Neutrophil (primary cell): ENCODE data around the gene TRDMT1.

Source experiments
- H3K27ac ChIP-seq: fragments of 200-600 bp; sonication (generic); 2 replicates; pipeline ENCODE4 v1.5.1; 2016; ENCODE audit warnings: mild to moderate bottlenecking, moderate library complexity
- H3K27me3 ChIP-seq: fragments of 200-600 bp; sonication (generic); 2 replicates; pipeline ENCODE4 v1.6.0; 2016; ENCODE audit warnings: mild to moderate bottlenecking
- H3K36me3 ChIP-seq: fragments of 200-600 bp; sonication (generic); 2 replicates; pipeline ENCODE4 v1.5.1; 2017
- H3K4me1 ChIP-seq, 2 experiments: fragments of 200-600 bp in 1 of 2; sonication (generic) in 1 of 2; 1 replicate in 1 of 2; 2 replicates in 1 of 2; pipeline versions ENCODE4 v1.5.1 to v1.6.1; 2013 to 2016; ENCODE audit warnings: low read depth in 1 of 2, low read length in 1 of 2, mild to moderate bottlenecking in 1 of 2, moderate library complexity in 1 of 2; ENCODE audit not compliant: control insufficient read depth in 1 of 2, insufficient read depth in 1 of 2
- H3K4me3 ChIP-seq, 2 experiments: fragments of 200-600 bp in 1 of 2; sonication (generic) in 1 of 2; 1 replicate in 1 of 2; 2 replicates in 1 of 2; pipeline ENCODE4 v1.5.1; 2013 to 2016; ENCODE audit warnings: low read depth in 1 of 2, low read length in 1 of 2, mild to moderate bottlenecking in 1 of 2, moderate library complexity in 1 of 2
- H3K9me3 ChIP-seq: fragments of 200-600 bp; sonication (generic); 2 replicates; pipeline ENCODE4 v1.5.1; 2016
- TF ChIP-seq, protein P1 (sequence below): fragments of 200-600 bp; sonication (generic); IDR thresholded peaks from 2 replicates; pipeline ENCODE4 v1.5.1; 2016; ENCODE audit warnings: antibody characterized with exemption

The TRDMT1 gene

DNA sequence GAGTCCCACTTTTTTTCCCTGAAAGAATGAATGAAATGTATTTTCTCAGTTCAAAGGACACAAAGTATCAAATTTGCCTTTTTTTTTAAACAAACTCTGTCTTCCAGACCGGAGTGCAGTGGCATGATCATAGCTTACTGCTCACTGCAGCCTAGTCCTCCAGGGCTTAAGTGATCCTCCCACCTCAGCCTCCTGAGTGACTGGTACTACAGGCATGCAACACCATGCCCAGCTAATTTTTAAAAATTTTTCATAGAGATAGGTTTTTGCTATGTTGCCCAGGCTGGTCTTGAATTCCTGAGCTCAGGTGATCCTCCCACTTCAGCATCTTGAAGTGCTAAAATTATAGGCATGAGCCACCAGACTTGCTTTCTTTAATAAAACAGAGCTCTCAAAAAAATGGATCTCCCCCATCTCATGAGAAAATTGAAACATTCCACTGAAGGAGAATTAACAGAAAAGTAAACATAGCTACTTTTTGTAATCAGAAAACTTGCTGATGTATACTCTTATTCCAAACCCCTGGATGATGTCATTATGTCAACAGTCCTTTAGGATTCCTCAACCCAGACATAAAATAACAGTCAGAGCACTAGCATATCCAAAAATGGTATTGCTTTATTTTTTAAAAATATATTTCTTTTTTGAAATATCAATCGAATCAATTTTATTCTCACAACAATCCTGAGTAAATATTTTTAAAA is 12.3 kb upstream of the TRDMT1 start:
- TF ChIP-seq, protein P1, sequence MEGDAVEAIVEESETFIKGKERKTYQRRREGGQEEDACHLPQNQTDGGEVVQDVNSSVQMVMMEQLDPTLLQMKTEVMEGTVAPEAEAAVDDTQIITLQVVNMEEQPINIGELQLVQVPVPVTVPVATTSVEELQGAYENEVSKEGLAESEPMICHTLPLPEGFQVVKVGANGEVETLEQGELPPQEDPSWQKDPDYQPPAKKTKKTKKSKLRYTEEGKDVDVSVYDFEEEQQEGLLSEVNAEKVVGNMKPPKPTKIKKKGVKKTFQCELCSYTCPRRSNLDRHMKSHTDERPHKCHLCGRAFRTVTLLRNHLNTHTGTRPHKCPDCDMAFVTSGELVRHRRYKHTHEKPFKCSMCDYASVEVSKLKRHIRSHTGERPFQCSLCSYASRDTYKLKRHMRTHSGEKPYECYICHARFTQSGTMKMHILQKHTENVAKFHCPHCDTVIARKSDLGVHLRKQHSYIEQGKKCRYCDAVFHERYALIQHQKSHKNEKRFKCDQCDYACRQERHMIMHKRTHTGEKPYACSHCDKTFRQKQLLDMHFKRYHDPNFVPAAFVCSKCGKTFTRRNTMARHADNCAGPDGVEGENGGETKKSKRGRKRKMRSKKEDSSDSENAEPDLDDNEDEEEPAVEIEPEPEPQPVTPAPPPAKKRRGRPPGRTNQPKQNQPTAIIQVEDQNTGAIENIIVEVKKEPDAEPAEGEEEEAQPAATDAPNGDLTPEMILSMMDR: no peak
- Histone ChIP-seq H3K9me3 (no peaks in the 10 kb centered on the region), H3K27ac (peak overlapping the region; percentile 93), H3K4me3 (peak overlapping the region in 1 of 2 experiments; percentile 50), H3K27me3 (no peaks in the 10 kb centered on the region), H3K36me3 (no peaks in the 10 kb centered on the region), H3K4me1 (peaks cover 68 to 69% of the 10 kb centered on the region in 2 experiments)

DNA sequence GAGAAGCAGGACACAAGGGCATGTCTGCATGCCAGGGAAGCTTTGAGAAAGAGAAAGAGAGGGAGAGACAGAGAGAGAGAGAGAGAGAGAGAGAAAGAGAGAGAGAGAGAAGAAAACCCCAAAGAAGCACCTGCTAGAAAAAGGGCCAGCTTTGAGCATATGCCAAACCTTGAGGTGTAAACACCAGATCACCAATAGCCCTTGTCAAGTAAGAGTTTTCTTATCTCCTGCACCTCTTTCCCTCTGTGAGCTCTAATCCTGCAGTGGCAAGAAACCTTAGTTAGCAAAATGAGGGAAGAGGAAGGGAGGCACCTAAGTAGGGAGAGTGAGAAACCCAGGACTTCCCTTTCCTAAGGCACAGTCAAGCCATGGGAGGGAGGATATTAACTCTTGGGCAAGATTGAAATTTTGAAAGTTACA is 11.3 kb upstream of the TRDMT1 start:
- TF ChIP-seq, protein P1: no peak
- H3K9me3 ChIP-seq: no peaks in the 10 kb centered on the region
- peak overlapping the region; percentile 93 for H3K27ac ChIP-seq
- peaks cover 65 to 68% of the 10 kb centered on the region in 2 experiments for H3K4me1 ChIP-seq
- no peaks in the 10 kb centered on the region for H3K27me3 ChIP-seq
- no peaks in the 10 kb centered on the region for H3K36me3 ChIP-seq
- H3K4me3 ChIP-seq: peak overlapping the region; percentile 26 to 28

DNA sequence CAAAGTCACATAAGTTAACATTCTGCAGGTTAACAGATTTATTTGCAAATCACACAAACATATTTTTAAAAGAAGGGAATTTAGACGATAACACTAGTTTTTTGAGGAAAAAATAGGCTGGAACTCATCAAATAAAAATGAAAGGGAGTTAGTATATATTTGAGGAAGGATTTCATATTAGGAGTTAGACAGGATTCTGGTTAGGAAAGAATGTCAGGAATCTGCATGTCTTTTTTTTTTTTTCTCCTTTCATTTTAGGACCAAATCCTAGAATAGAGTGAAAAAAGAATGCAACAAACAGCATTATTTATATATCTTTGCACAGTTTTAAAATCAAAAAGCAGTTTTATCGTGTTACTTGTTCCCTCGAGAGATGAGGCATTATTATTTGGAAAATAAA is 8.9 kb upstream of the TRDMT1 start:
- TF ChIP-seq, protein P1: no peak
- H3K4me3 ChIP-seq: no peak overlapping the region
- no peak overlapping the region for H3K27ac ChIP-seq
- no peaks in the 10 kb centered on the region for H3K9me3 ChIP-seq
- H3K36me3 ChIP-seq: no peaks in the 10 kb centered on the region
- peaks cover 47 to 48% of the 10 kb centered on the region in 2 experiments for H3K4me1 ChIP-seq
- H3K27me3 ChIP-seq: no peaks in the 10 kb centered on the region

DNA sequence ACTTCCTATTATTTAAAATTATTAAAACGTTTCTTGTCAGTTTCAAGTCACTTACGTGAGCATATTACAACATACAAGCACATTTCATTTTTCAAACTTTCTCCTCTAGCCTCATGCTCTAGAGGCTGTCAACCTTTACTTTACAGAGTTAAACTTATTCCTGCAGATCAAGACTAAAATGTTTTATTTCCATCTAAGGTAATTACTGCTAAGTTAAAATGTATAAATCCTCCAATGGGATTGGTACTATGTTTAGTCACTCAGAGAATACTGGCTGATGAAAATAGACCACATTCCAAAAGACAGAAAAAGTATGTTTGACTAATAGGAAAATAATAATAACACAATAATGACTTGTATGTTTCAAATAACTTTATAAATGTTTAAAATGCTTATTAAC is 8.4 kb upstream of the TRDMT1 start:
- H3K4me1 ChIP-seq: peaks cover 42 to 43% of the 10 kb centered on the region in 2 experiments
- H3K27ac ChIP-seq: no peak overlapping the region
- H3K9me3 ChIP-seq: no peaks in the 10 kb centered on the region
- no peak overlapping the region for H3K4me3 ChIP-seq
- TF ChIP-seq, protein P1: no peak
- H3K36me3 ChIP-seq: no peaks in the 10 kb centered on the region
- no peaks in the 10 kb centered on the region for H3K27me3 ChIP-seq

DNA sequence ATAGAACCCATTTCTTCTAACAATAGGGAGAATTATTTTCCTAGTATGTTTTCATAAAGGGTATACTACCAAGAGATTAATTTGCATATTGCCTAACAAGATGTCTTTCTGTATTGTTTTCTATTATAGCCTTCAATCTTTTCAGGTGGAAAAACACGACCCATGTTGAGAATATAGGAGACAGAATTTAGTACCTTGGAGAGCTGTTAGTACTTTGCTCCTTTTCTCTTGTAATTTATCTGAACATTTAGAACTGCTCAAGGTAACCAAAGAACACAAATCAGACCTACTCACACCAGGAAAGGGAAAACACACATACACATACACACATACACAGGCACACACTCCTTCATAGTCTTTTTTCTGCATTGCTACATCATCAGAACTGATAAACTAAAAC is 7.8 kb upstream of the TRDMT1 start:
- TF ChIP-seq, protein P1: no peak
- no peaks in the 10 kb centered on the region for H3K36me3 ChIP-seq
- peaks cover 37 to 38% of the 10 kb centered on the region in 2 experiments for H3K4me1 ChIP-seq
- no peaks in the 10 kb centered on the region for H3K9me3 ChIP-seq
- no peak overlapping the region for H3K27ac ChIP-seq
- H3K4me3 ChIP-seq: no peak overlapping the region
- no peaks in the 10 kb centered on the region for H3K27me3 ChIP-seq
